ENCODE measurements around the gene DYNC1LI1. TPM values are rescaled to one million over a fixed set of nuclear protein-coding genes. Genes with fewer than 3 reads are reported as not detected.

Gene DYNC1LI1
- total RNA-seq, 1 experiment from 2014 or later, result 42.8 TPM

GRCh38 chr3:32606960-32607359 is 36.3 kb upstream of the DYNC1LI1 start (continued):
- TF ChIP-seq AFF4 (CRISPR knock-in tag; IDR thresholded peaks at IDR 0.05; ENCODE audit: borderline replicate concordance) (no peak), ZMAT4 (CRISPR knock-in tag; IDR thresholded peaks at IDR 0.05) (no peak), GABPB1 (CRISPR knock-in tag; IDR thresholded peaks at IDR 0.05) (no peak)

DNA sequence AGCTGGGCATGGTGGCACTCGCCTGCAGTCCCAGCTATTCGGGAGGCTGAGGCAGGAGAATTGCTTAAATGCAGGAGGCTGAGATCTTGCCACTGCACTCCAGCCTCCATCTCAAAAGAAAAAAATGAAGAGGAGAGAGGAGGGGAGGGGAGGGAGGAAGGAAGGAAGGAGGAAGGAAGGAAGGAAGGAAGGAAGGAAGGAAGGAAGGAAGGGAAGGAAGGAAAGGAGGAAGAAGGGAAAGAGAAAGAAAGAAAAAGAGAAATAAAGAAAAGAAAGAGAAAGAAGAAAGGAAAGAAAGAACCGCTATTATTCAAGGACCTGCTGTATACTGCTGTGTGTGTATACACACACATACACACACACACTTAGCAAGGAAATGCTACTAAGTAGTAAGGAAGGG is 35.6 kb upstream of the DYNC1LI1 start:
- no peak overlapping the region for H3K4me3 Mint-ChIP-seq
- no peak for ATAC-seq
- H3K27ac Mint-ChIP-seq, result no peak overlapping the region
- TF ChIP-seq ELF4 (CRISPR knock-in tag; IDR thresholded peaks at IDR 0.05; ENCODE audit: low read depth), result no peak
- TF ChIP-seq, protein P1, sequence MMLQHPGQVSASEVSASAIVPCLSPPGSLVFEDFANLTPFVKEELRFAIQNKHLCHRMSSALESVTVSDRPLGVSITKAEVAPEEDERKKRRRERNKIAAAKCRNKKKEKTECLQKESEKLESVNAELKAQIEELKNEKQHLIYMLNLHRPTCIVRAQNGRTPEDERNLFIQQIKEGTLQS (CRISPR knock-in tag; conservative IDR thresholded peaks at IDR 0.05), result no peak
- TF ChIP-seq, protein P2, sequence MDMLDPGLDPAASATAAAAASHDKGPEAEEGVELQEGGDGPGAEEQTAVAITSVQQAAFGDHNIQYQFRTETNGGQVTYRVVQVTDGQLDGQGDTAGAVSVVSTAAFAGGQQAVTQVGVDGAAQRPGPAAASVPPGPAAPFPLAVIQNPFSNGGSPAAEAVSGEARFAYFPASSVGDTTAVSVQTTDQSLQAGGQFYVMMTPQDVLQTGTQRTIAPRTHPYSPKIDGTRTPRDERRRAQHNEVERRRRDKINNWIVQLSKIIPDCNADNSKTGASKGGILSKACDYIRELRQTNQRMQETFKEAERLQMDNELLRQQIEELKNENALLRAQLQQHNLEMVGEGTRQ (CRISPR knock-in tag; IDR thresholded peaks at IDR 0.05), result no peak
- TF ChIP-seq, protein P3, sequence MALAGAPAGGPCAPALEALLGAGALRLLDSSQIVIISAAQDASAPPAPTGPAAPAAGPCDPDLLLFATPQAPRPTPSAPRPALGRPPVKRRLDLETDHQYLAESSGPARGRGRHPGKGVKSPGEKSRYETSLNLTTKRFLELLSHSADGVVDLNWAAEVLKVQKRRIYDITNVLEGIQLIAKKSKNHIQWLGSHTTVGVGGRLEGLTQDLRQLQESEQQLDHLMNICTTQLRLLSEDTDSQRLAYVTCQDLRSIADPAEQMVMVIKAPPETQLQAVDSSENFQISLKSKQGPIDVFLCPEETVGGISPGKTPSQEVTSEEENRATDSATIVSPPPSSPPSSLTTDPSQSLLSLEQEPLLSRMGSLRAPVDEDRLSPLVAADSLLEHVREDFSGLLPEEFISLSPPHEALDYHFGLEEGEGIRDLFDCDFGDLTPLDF (CRISPR knock-in tag; IDR thresholded peaks at IDR 0.05), result no peak
- no peak for TF ChIP-seq ZNF671 (CRISPR knock-in tag; IDR thresholded peaks at IDR 0.05)
- ChIA-PET POLR2A (no interaction called here), CTCF (no interaction called here)
- peaks cover 5% of the 10 kb centered on the region for H3K27me3 Mint-ChIP-seq (ENCODE audit: low read depth)
- H3K4me1 Mint-ChIP-seq, result peaks cover 24% of the 10 kb centered on the region
- no peak for DNase-seq (ENCODE audit: low spot score)
- H3K36me3 Mint-ChIP-seq, result no peaks in the 10 kb centered on the region
- H3K9me3 Mint-ChIP-seq, result peaks cover 3% of the 10 kb centered on the region; the same call in 1 of the 2 replicates

GRCh38 chr3:32603064-32603463 is 32.4 kb upstream of the DYNC1LI1 start:
- peaks cover 5% of the 10 kb centered on the region for H3K27me3 Mint-ChIP-seq (ENCODE audit: low read depth)
- no peak for TF ChIP-seq ETV6 (CRISPR knock-in tag; IDR thresholded peaks at IDR 0.05)
- no peak for TF ChIP-seq TEAD1 (CRISPR knock-in tag; IDR thresholded peaks at IDR 0.05)
- TF ChIP-seq NR2C2 (CRISPR knock-in tag; IDR thresholded peaks at IDR 0.05), result no peak
- TF ChIP-seq SP1 (CRISPR knock-in tag; conservative IDR thresholded peaks at IDR 0.05), result no peak
- TF ChIP-seq FOXJ3 (CRISPR knock-in tag; IDR thresholded peaks at IDR 0.05; ENCODE audit: borderline replicate concordance), result no peak
- TF ChIP-seq ZBTB21 (CRISPR knock-in tag; IDR thresholded peaks at IDR 0.05; ENCODE audit: borderline replicate concordance), result no peak
- TF ChIP-seq USF1 (CRISPR knock-in tag; IDR thresholded peaks at IDR 0.05), result no peak
- no peak for TF ChIP-seq JUN (CRISPR knock-in tag; IDR thresholded peaks at IDR 0.05)
- no peak for TF ChIP-seq MYBL2 (CRISPR knock-in tag; IDR thresholded peaks at IDR 0.05)
- TF ChIP-seq, protein P4, sequence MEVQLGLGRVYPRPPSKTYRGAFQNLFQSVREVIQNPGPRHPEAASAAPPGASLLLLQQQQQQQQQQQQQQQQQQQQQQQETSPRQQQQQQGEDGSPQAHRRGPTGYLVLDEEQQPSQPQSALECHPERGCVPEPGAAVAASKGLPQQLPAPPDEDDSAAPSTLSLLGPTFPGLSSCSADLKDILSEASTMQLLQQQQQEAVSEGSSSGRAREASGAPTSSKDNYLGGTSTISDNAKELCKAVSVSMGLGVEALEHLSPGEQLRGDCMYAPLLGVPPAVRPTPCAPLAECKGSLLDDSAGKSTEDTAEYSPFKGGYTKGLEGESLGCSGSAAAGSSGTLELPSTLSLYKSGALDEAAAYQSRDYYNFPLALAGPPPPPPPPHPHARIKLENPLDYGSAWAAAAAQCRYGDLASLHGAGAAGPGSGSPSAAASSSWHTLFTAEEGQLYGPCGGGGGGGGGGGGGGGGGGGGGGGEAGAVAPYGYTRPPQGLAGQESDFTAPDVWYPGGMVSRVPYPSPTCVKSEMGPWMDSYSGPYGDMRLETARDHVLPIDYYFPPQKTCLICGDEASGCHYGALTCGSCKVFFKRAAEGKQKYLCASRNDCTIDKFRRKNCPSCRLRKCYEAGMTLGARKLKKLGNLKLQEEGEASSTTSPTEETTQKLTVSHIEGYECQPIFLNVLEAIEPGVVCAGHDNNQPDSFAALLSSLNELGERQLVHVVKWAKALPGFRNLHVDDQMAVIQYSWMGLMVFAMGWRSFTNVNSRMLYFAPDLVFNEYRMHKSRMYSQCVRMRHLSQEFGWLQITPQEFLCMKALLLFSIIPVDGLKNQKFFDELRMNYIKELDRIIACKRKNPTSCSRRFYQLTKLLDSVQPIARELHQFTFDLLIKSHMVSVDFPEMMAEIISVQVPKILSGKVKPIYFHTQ (CRISPR knock-in tag; IDR thresholded peaks at IDR 0.05), result no peak
- peaks cover 13% of the 10 kb centered on the region for H3K4me1 Mint-ChIP-seq
- ChIA-PET CTCF (no interaction called here), POLR2A (interaction anchor here (0.6 to 1.0 kb wide), 2 partner anchors 23 to 102 kb away, joined by 3 to 4 read pairs; no protein-coding TSS in a partner anchor)
- H3K9me3 Mint-ChIP-seq, result peaks cover 3% of the 10 kb centered on the region; the same call in 1 of the 2 replicates
- H3K36me3 Mint-ChIP-seq, result no peaks in the 10 kb centered on the region
- no peak overlapping the region for H3K4me3 Mint-ChIP-seq
- ATAC-seq, result peak; percentile 22; the same call in 1 of the 2 replicates
- no peak overlapping the region for H3K27ac Mint-ChIP-seq
- DNase-seq (ENCODE audit: low spot score), result no peak

All from WTC11 (cell line).